Retina (tissue), 1 donor: ENCODE results near the gene MMP24.
"Not testable (repeated sequence)": the region's sequence is repeated elsewhere in the genome, so short reads cannot be mapped to it uniquely, and the experiment has no call there.

Source experiments
- DNase-seq: peaks from one replicate; pipeline ENCODE4 v3.0.0-alpha.2; 2016

The MMP24 gene

GRCh38 chr20:35260426-35260825 is 33.9 kb downstream of the MMP24 start:
- no peak for DNase-seq

DNA sequence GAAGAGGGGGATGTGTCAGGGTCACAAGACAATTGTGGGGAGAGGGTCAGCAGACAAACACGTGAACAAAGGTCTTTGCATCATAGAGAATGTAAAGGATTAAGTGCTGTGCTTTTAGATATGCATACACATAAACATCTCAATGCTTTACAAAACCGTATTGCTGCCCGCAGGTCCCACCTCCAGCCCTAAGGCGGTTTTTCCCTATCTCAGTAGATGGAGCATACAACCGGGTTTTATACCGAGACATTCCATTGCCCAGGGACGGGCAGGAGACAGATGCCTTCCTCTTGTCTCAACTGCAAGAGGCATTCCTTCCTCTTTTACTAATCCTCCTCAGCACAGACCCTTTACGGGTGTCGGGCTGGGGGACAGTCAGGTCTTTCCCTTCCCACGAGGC is 35.8 kb downstream of the MMP24 start:
- DNase-seq = not testable (repeated sequence)

GRCh38 chr20:35262731-35263531 is 36.4 kb downstream of the MMP24 start:
- DNase-seq = not testable (repeated sequence)

GRCh38 chr20:35263532-35264341 is 37.2 kb downstream of the MMP24 start:
- DNase-seq = no peak

GRCh38 chr20:35264755-35265154 is 38.3 kb downstream of the MMP24 start:
- no peak for DNase-seq

DNA sequence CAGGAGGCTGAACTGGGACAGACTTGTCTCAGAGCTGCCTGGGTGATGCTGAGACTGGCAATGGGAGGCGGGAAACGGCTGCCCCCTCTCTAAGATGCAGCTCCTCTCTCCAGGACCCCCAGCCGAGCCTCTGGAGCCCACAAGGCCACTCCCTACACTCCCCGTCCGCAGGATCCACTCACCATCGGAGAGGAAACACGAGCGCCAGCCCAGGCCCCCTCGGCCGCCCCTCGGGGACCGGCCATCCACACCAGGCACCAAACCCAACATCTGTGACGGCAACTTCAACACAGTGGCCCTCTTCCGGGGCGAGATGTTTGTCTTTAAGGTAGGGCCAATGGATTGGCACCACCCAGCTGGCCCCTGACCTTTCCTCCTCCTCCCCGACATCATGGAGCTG is 40.6 kb downstream of the MMP24 start:
- no peak for DNase-seq

GRCh38 chr20:35269055-35269781 is 42.7 kb downstream of the MMP24 start:
- peak; percentile 76 for DNase-seq

- DNase-seq = no peak
Observed at GRCh38 chr20:35270021-35270902, 43.8 kb downstream of the MMP24 start.

GRCh38 chr20:35271073-35271882 is 44.8 kb downstream of the MMP24 start:
- DNase-seq = no peak

DNA sequence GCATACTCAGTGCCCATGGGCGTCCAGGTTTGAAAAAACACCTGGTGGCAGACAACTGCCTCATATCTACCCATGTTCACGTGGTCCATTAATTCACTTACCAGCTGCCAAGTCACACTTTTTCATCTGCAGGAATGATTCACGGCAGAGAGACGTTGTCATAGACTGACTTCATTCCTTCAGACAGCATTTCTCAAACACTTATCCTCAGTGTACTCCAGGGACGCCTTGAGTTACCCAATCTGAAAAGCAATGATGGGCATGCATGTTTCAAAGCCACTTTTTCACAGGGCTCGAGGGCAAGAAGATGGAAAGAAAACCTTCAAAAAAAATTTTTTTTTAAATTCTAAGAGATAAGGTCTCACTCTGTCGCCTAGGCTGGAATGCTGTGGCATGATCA is 45.4 kb downstream of the MMP24 start:
- no peak for DNase-seq

DNA sequence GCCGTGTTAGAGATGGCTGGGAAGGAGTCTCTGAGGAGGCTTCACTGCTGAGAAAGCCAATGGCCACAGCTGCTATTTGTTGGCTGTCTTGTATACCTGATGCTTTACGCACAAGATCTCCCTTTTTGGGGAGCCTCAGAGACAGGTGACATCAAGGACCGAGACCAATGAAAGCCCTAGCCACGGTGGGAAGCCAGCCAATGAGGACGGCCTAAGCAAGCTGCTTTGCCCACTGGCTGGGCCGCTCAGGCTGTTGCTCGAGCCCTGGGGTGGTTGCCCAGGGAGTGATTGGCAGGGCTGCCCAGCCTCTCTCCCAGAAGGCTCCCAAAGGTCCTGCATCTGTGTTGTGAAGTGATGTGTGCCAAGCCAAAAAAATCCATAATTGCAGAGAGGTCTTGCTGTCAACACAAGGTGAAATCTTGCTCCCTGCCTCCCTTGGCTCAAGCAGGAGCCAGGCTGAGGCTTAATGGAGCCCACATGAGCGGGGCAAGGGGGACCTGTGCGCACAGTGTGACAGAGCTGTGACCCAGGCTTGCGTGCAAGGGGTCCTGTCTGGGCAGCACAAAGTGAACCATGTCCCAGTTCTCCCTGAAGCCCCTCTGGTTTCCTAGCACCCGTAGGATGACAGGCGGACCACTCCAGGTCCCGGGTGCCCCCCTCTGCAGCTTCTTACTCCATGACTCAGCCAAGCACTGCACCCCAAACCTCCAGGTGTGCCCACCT is 47.1 kb downstream of the MMP24 start:
- DNase-seq = no peak

DNA sequence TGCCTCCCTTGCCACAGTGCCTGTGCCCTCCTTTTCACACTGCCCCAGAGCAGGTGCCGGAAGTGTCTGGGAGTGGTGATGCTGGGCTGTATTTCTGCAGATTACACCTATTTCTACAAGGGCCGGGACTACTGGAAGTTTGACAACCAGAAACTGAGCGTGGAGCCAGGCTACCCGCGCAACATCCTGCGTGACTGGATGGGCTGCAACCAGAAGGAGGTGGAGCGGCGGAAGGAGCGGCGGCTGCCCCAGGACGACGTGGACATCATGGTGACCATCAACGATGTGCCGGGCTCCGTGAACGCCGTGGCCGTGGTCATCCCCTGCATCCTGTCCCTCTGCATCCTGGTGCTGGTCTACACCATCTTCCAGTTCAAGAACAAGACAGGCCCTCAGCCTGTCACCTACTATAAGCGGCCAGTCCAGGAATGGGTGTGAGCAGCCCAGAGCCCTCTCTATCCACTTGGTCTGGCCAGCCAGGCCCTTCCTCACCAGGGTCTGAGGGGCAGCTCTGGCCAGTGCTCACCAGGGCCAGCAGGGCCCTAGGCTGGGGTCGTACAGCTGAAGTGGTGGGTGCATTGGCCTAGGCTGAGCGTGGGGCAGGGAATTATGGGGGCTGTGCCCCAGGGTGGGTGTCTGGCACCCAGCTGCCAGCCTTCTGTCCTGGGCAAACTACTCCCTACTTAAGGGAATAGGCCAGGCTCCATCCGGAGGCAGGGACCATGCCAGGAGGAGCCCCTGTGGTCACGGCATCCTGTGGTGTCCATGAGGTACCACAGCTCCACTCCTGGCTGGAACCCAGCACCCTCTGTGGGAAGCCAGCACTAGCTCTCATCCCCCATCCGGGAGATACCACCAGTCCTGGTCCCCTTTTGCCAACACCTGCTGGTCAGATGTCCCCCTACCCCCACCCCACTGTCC is 47.9 kb downstream of the MMP24 start:
- DNase-seq = no peak

- DNase-seq = no peak
Observed at GRCh38 chr20:35275741-35276251, 49.3 kb downstream of the MMP24 start.

- DNase-seq = no peak
Observed at GRCh38 chr20:35276408-35276807, 49.9 kb downstream of the MMP24 start.

GRCh38 chr20:35277127-35277526 is 50.6 kb downstream of the MMP24 start:
- no peak for DNase-seq

GRCh38 chr20:35277531-35278395 is 51.3 kb downstream of the MMP24 start, which contains the start of gene MMP24OS:
TSS of gene MMP24OS (minus strand) at chr20:35278122. CDS start at chr20:35277929, 193 bp downstream.
- DNase-seq = peak; percentile 92

DNA sequence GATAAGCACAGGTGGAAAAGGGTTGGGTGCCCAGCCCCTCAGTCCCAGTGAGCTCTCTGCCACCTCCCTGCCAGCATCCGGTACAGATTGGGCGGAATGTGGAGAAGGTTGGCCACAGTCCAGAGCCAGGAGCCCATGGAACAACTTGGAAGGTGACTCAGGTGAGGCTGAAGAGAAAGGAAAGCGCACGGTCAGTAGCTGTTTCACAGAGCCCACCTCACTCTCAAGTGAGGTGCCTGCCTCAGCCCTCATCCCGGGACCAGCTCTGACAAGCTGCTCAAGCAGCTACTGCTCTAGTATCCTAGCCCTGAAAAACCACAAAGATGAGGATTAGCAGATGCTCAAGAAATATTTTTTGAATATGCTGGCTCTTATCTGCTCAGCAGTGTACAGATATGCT is 52.5 kb downstream of the MMP24 start:
- DNase-seq = no peak

GRCh38 chr20:35279533-35280174 is 53.2 kb downstream of the MMP24 start:
- no peak for DNase-seq
